Dedifferentiated amniotic fluid mesenchymal stem cell (primary cell): ENCODE results near the gene TBC1D21.
"Not testable (repeated sequence)": the region's sequence is repeated elsewhere in the genome, so short reads cannot be mapped to it uniquely, and the experiment has no call there.

Experiments
- DNase-seq: peaks from one replicate; pipeline ENCODE4 v3.0.0-alpha.2; 2016; ENCODE audit errors: extremely low spot score

The TBC1D21 gene

GRCh38 chr15:73930371-73930770 lies 57.0 kb downstream of the TBC1D21 start:
- peak; percentile 93 for DNase-seq

- peak; percentile 86 for DNase-seq
Measured at GRCh38 chr15:73930790-73931281, 57.5 kb downstream of the TBC1D21 start.

GRCh38 chr15:73931441-73931840 lies 58.1 kb downstream of the TBC1D21 start:
- no peak for DNase-seq

- no peak for DNase-seq
Measured at GRCh38 chr15:73932381-73933191, 59.2 kb downstream of the TBC1D21 start.

- no peak for DNase-seq
Measured at GRCh38 chr15:73934281-73934680, 60.9 kb downstream of the TBC1D21 start.

GRCh38 chr15:73935547-73935946 lies 62.2 kb downstream of the TBC1D21 start:
- no peak for DNase-seq

- DNase-seq: no peak
Measured at GRCh38 chr15:73936181-73936580, 62.8 kb downstream of the TBC1D21 start.

GRCh38 chr15:73936588-73937290 lies 63.4 kb downstream of the TBC1D21 start:
- DNase-seq: no peak

- DNase-seq: no peak
Measured at GRCh38 chr15:73937296-73937695, 63.9 kb downstream of the TBC1D21 start.

- no peak for DNase-seq
Measured at GRCh38 chr15:73937726-73938125, 64.4 kb downstream of the TBC1D21 start.

GRCh38 chr15:73938516-73938915 lies 65.2 kb downstream of the TBC1D21 start:
- DNase-seq: not testable (repeated sequence)
